ENCODE measurements around the gene CCR1. TPM values are rescaled to one million over a fixed set of nuclear protein-coding genes. Genes with fewer than 3 reads are reported as not detected.
A peak's percentile ranks its signal among the peaks of the same experiment; 100 is the strongest.

Gene CCR1
- total RNA-seq (3.1 TPM), polyA plus RNA-seq (ENCODE audit: insufficient read depth in 1 of 8, insufficient read length in 8 of 8, low replicate concordance in 1 of 8) (1 to 10 TPM; 2.1 to 4.8 (median 3.6) TPM)
- long read RNA-seq, donor 1: 0 reads
- long read RNA-seq, donor 2: 0 reads
- long read RNA-seq, donor 3, partial matches to known transcripts: 0 of 1 reads
- long read RNA-seq, donor 3, other reads (novel, unspliced or antisense): 0 of 1 reads
- long read RNA-seq, donor 4: 0 reads
- long read RNA-seq, donor 5, partial matches to known transcripts: 0 of 3 reads
- long read RNA-seq, donor 5, other reads (novel, unspliced or antisense): 0 of 3 reads
- long read RNA-seq, donor 6, partial matches to known transcripts: 0 of 1 reads
- long read RNA-seq, donor 6, other reads (novel, unspliced or antisense): 0 of 1 reads
- long read RNA-seq, donor 7, partial matches to known transcripts: 0 of 1 reads
- long read RNA-seq, donor 7, other reads (novel, unspliced or antisense): 0 of 1 reads
- long read RNA-seq, donor 8: 0 reads
- long read RNA-seq, donor 9, partial matches to known transcripts: 0 of 1 reads
- long read RNA-seq, donor 9, other reads (novel, unspliced or antisense): 0 of 1 reads
- long read RNA-seq, donor 10, partial matches to known transcripts: 0 of 2 reads
- long read RNA-seq, donor 10, other reads (novel, unspliced or antisense): 0 of 2 reads
- long read RNA-seq, donor 11, partial matches to known transcripts: 0 of 1 reads
- long read RNA-seq, donor 11, other reads (novel, unspliced or antisense): 0 of 1 reads

DNA sequence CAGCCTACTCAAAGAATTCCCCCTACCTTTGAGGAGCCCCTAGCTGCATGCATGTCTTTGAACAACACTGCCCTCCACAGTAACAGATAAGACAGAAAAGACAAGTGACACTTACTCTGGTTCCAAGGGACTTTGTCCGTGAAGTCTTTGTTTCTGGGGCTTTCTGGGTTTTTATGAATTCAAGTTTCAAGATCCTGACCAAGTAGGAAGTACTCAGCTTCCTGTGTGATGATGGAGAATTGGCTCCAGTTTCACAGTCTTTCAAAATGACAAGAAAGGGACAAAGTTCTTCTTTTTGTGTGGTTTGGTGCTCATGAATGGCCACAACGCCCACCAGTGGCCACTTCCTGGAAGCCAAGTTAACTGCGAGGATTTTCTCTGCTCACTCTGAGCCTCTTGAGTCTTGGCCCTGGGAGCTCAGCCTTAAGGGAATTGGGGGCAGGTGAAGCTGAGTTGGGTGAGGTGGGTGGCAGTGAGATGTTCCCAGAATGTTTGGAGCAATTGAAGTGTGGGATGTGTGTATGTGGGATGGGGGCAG, at the start of gene CCR1:
Gene CCR1 (minus strand): TSS at position 147 of the 538 bp plus-strand sequence. CDS start 4,000 bp downstream, outside the sequence.
- 7% methylated on average over 2 of the region's 3 CpGs for WGBS (ENCODE audit: insufficient coverage)
- no peaks in the 10 kb centered on the region for H3K4me1 ChIP-seq (ENCODE audit: control insufficient read depth, insufficient read depth, low read length)

GRCh38 chr3:46252980-46253379, 44.9 kb upstream of the CCR1 start:
- no peaks in the 10 kb centered on the region for H3K36me3 ChIP-seq (ENCODE audit: control insufficient read depth, insufficient read depth, low read length)
- WGBS (ENCODE audit: insufficient coverage): no CpG with 5 or more reads among the region's 1 CpG
- no peaks in the 10 kb centered on the region for H3K27me3 ChIP-seq (ENCODE audit: control insufficient read depth, insufficient read depth, low read length)
- H3K4me1 ChIP-seq (ENCODE audit: control insufficient read depth, insufficient read depth, low read length): no peaks in the 10 kb centered on the region
- no peak for DNase-seq
- H3K9me3 ChIP-seq (replicated peaks; ENCODE audit: control insufficient read depth, low read depth, low read length): no peaks in the 10 kb centered on the region
- H3K4me3 ChIP-seq (ENCODE audit: low read length): no peak overlapping the region
- H3K27ac ChIP-seq (ENCODE audit: low read length): no peak overlapping the region

More for the DNA sequence above, at the start of gene CCR1:
- no peaks in the 10 kb centered on the region for H3K27me3 ChIP-seq (ENCODE audit: control insufficient read depth, insufficient read depth, low read length)
- no peaks in the 10 kb centered on the region for H3K9me3 ChIP-seq (replicated peaks; ENCODE audit: control insufficient read depth, low read depth, low read length)
- peak within 1 kb of the TSS; percentile 34 for H3K4me3 ChIP-seq (ENCODE audit: low read length)
- peak; percentile 65 for DNase-seq
- peak within 1 kb of the TSS; percentile 65 for H3K27ac ChIP-seq (ENCODE audit: low read length)
- no peaks in the 10 kb centered on the region for H3K36me3 ChIP-seq (ENCODE audit: control insufficient read depth, insufficient read depth, low read length)

DNA sequence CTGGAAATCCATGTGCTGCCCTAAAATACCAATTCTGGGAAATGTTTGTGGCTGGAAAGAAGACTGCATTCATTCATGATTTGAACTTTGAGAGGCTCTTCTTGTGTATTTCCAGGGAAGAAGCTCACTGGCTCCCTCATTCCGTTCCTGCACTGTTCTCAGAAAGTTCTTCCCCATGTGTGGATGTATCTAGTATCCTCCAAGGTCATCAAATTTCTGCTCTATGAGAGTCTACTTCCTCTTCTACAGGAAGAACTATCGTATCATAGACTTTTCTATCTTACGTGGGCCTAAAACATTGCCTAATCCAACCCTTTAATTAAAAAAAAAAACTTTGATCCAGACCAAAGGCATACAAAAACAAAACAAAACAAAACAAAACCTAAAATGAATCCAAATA, 37.0 kb upstream of the CCR1 start:
- Histone ChIP-seq H3K27ac (ENCODE audit: low read length) (no peak overlapping the region), H3K36me3 (ENCODE audit: control insufficient read depth, insufficient read depth, low read length) (no peaks in the 10 kb centered on the region), H3K27me3 (ENCODE audit: control insufficient read depth, insufficient read depth, low read length) (no peaks in the 10 kb centered on the region), H3K4me3 (ENCODE audit: low read length) (no peak overlapping the region), H3K4me1 (ENCODE audit: control insufficient read depth, insufficient read depth, low read length) (no peaks in the 10 kb centered on the region), H3K9me3 (replicated peaks; ENCODE audit: control insufficient read depth, low read depth, low read length) (no peaks in the 10 kb centered on the region)
- peak; percentile 31 for DNase-seq
- WGBS (ENCODE audit: insufficient coverage): 67% methylated on average over 1 of the region's 3 CpGs

- Histone ChIP-seq H3K4me1 (ENCODE audit: control insufficient read depth, insufficient read depth, low read length) (no peaks in the 10 kb centered on the region), H3K9me3 (replicated peaks; ENCODE audit: control insufficient read depth, low read depth, low read length) (no peaks in the 10 kb centered on the region), H3K4me3 (ENCODE audit: low read length) (no peak overlapping the region), H3K27ac (ENCODE audit: low read length) (no peak overlapping the region), H3K27me3 (ENCODE audit: control insufficient read depth, insufficient read depth, low read length) (no peaks in the 10 kb centered on the region), H3K36me3 (ENCODE audit: control insufficient read depth, insufficient read depth, low read length) (no peaks in the 10 kb centered on the region)
- no peak for DNase-seq
- 46% methylated on average over 2 of the region's 2 CpGs for WGBS (ENCODE audit: insufficient coverage)
These were observed 35.4 kb upstream of the CCR1 start for GRCh38 chr3:46243560-46243959.

GRCh38 chr3:46242120-46242519, 34.0 kb upstream of the CCR1 start, which contains the start of gene CCR3:
CCR3 (plus strand) TSS chr3:46242460; CDS start chr3:46265159, 22,699 bp downstream.
- DNase-seq: peak; percentile 12
- no CpG with 5 or more reads among the region's 4 CpGs for WGBS (ENCODE audit: insufficient coverage)
- no peaks in the 10 kb centered on the region for H3K9me3 ChIP-seq (replicated peaks; ENCODE audit: control insufficient read depth, low read depth, low read length)
- no peak within 1 kb of the TSS for H3K27ac ChIP-seq (ENCODE audit: low read length)
- no peak within 1 kb of the TSS for H3K4me3 ChIP-seq (ENCODE audit: low read length)
- no peaks in the 10 kb centered on the region for H3K4me1 ChIP-seq (ENCODE audit: control insufficient read depth, insufficient read depth, low read length)
- no peaks in the 10 kb centered on the region for H3K36me3 ChIP-seq (ENCODE audit: control insufficient read depth, insufficient read depth, low read length)
- H3K27me3 ChIP-seq (ENCODE audit: control insufficient read depth, insufficient read depth, low read length): no peaks in the 10 kb centered on the region

DNA sequence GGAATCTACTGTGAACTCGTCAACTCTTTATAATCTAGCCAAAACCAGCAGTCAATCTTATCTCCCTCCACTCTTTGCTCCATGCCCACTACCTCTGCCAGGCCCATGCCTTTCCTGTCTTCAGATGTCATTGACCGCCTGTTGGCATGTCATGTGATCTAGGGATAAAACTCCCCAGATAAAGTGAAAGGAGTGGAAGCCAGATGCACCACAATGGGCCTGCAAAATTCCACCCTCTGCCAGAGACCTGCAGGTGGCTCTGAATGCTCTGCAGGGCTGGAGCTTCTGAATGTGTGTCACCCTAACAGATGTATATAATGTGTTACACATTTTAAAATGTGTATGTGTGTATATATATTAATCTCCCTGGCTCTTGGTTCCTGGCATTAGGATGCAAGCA, 31.8 kb upstream of the CCR1 start:
- no peak for DNase-seq
- Histone ChIP-seq H3K27ac (ENCODE audit: low read length) (no peak overlapping the region), H3K9me3 (replicated peaks; ENCODE audit: control insufficient read depth, low read depth, low read length) (no peaks in the 10 kb centered on the region), H3K27me3 (ENCODE audit: control insufficient read depth, insufficient read depth, low read length) (peaks cover 2% of the 10 kb centered on the region), H3K36me3 (ENCODE audit: control insufficient read depth, insufficient read depth, low read length) (no peaks in the 10 kb centered on the region), H3K4me3 (ENCODE audit: low read length) (no peak overlapping the region), H3K4me1 (ENCODE audit: control insufficient read depth, insufficient read depth, low read length) (no peaks in the 10 kb centered on the region)
- WGBS (ENCODE audit: insufficient coverage): 100% methylated on average over 1 of the region's 2 CpGs

DNA sequence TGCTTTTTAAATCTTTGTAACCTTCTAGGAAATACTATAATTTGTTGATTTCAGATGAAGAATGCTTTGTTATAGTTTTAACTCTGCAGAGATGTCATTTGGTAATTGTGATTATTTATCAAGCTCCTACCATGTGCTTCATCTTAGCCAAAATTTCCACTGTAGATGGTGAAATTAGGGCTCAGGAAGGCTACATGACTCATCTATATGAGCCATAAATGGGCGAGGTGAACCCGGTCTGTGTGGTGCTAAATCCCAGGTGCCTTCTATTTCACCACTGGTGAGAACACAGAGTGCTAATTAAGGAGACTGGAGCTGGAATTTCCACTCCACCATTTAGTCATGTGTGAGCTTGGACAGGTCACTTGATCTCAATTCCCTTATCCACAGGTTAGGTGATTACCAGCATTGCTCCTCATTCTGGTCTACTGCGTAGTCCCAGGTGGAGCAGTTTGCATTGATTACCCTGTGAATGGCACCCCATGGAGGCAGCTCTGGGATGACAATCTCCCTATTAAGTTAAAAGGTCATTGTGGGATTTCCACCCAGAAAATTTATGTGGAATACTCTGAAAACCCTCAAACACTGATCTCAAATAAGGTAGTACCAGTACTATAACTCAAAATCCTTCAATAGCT, 31.3 kb upstream of the CCR1 start:
- Histone ChIP-seq H3K4me3 (ENCODE audit: low read length) (no peak overlapping the region), H3K27me3 (ENCODE audit: control insufficient read depth, insufficient read depth, low read length) (peaks cover 4% of the 10 kb centered on the region), H3K36me3 (ENCODE audit: control insufficient read depth, insufficient read depth, low read length) (no peaks in the 10 kb centered on the region), H3K27ac (ENCODE audit: low read length) (no peak overlapping the region), H3K4me1 (ENCODE audit: control insufficient read depth, insufficient read depth, low read length) (no peaks in the 10 kb centered on the region), H3K9me3 (replicated peaks; ENCODE audit: control insufficient read depth, low read depth, low read length) (no peaks in the 10 kb centered on the region)
- WGBS (ENCODE audit: insufficient coverage): no CpG with 5 or more reads among the region's 3 CpGs
- DNase-seq: no peak

DNA sequence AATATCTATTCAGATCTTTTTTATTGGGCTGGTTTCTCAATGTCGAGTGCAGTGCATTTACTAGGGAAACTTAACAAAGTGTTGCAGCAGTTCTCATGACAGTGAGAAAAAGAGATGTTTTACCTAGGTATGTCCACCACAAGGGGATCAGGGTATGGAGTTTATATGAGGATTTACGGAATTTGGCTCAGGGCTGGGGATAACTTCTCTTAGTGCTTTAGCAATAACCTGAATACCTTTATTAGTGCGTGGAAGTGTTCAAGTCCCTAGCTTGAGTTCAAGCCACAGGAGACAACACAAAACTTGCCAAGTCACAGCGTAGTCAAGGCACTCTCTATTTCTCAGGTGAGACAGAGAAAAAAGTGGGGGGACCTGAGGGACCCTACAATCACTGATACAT, 30.3 kb upstream of the CCR1 start:
- Histone ChIP-seq H3K9me3 (replicated peaks; ENCODE audit: control insufficient read depth, low read depth, low read length) (no peaks in the 10 kb centered on the region), H3K4me3 (ENCODE audit: low read length) (no peak overlapping the region), H3K27ac (ENCODE audit: low read length) (no peak overlapping the region), H3K27me3 (ENCODE audit: control insufficient read depth, insufficient read depth, low read length) (peaks cover 4% of the 10 kb centered on the region), H3K4me1 (ENCODE audit: control insufficient read depth, insufficient read depth, low read length) (no peaks in the 10 kb centered on the region), H3K36me3 (ENCODE audit: control insufficient read depth, insufficient read depth, low read length) (no peaks in the 10 kb centered on the region)
- WGBS (ENCODE audit: insufficient coverage): 100% methylated on average over 2 of the region's 4 CpGs
- DNase-seq: no peak

- H3K36me3 ChIP-seq (ENCODE audit: control insufficient read depth, insufficient read depth, low read length): no peaks in the 10 kb centered on the region
- H3K4me1 ChIP-seq (ENCODE audit: control insufficient read depth, insufficient read depth, low read length): no peaks in the 10 kb centered on the region
- 65% methylated on average over 2 of the region's 5 CpGs for WGBS (ENCODE audit: insufficient coverage)
- no peak for DNase-seq
- peaks cover 7% of the 10 kb centered on the region for H3K27me3 ChIP-seq (ENCODE audit: control insufficient read depth, insufficient read depth, low read length)
- H3K27ac ChIP-seq (ENCODE audit: low read length): no peak overlapping the region
- H3K4me3 ChIP-seq (ENCODE audit: low read length): no peak overlapping the region
- no peaks in the 10 kb centered on the region for H3K9me3 ChIP-seq (replicated peaks; ENCODE audit: control insufficient read depth, low read depth, low read length)
These were observed 28.4 kb upstream of the CCR1 start for GRCh38 chr3:46236294-46237054.

All from muscle of leg (tissue), 16 donors.